ENCODE results near the gene COMTD1.

GRCh38 chr10:75203724-75204123, 32.0 kb downstream of the COMTD1 start:
- TF ChIP-seq CTCF (conservative IDR thresholded peaks at IDR 0.05; ENCODE audit: low read depth, low read length) (no peak), CEBPB (IDR thresholded peaks at IDR 0.05; ENCODE audit: low read depth, low read length) (no peak), POLR2A (IDR thresholded peaks at IDR 0.05; ENCODE audit: low read depth, low read length) (no peak)

All from IMR-90 (cell line).